Heart left ventricle (tissue), 16 donors: ENCODE measurements around the gene CCDC85C. TPM values are rescaled to one million over a fixed set of nuclear protein-coding genes. Genes with fewer than 3 reads are reported as not detected.
A peak's percentile ranks its signal among the peaks of the same experiment; 100 is the strongest.

Source experiments
- ATAC-seq, 4 donors: fragments of 200-7000 bp; cut with Tn5 transposase; one replicate each; pipeline ENCODE4 v1.9.1; 2020 to 2022; ENCODE audit warnings: moderate library complexity in 4 of 4, mild to moderate bottlenecking in 3 of 4, moderate number of reproducible peaks in 1 of 4
- DNase-seq, 5 donors: peaks; one replicate each; pipeline ENCODE4 v3.0.0-alpha.2; 2020
- H3K27ac ChIP-seq, 12 donors: fragments of 200-600 bp; sonication (generic) in 4 of 12; one replicate each; pipeline versions ENCODE4 v1.5.0 to v1.8.0; 2016 to 2022; ENCODE audit warnings: mild to moderate bottlenecking in 2 of 12
- H3K27me3 ChIP-seq, 9 donors: fragments of 200-600 bp; sonication (generic) in 2 of 9; one replicate each; pipeline versions ENCODE4 v1.5.1 to v1.8.0; 2016 to 2022; ENCODE audit warnings: mild to moderate bottlenecking in 3 of 9
- H3K36me3 ChIP-seq, 9 donors: fragments of 200-600 bp; sonication (generic) in 2 of 9; one replicate each; pipeline versions ENCODE4 v1.5.0 to v1.8.0; 2018 to 2022; ENCODE audit warnings: mild to moderate bottlenecking in 2 of 9
- H3K4me1 ChIP-seq, 12 donors: fragments of 200-600 bp; sonication (generic) in 4 of 12; one replicate each; pipeline versions ENCODE4 v1.5.0 to v1.8.0; 2016 to 2022; ENCODE audit warnings: mild to moderate bottlenecking in 3 of 12
- H3K4me3 ChIP-seq, 12 donors: fragments of 200-600 bp; sonication (generic) in 4 of 12; one replicate each; pipeline versions ENCODE4 v1.5.0 to v1.8.0; 2017 to 2022; ENCODE audit warnings: mild to moderate bottlenecking in 9 of 12, moderate library complexity in 4 of 12
- H3K9me3 ChIP-seq, 12 donors: fragments of 200-600 bp; sonication (generic) in 4 of 12; one replicate each; pipeline versions ENCODE4 v1.5.0 to v1.8.0; 2016 to 2022; ENCODE audit warnings: mild to moderate bottlenecking in 1 of 12
- POLR2A ChIP-seq, 2 donors: fragments of 450-650 bp; IDR thresholded peaks; one replicate each; pipeline ENCODE4 v1.6.1; 2017; ENCODE audit warnings: antibody characterized with exemption in 2 of 2, mild to moderate bottlenecking in 2 of 2, moderate library complexity in 2 of 2
- WGBS, 4 donors: extraction: QIAGEN DNeasy Blood & Tissue Kit in 2 of 4; methylation state at CpG; one replicate each; pipeline versions ENCODE4 v1.1.5 to v1.1.7; 2013 to 2018; 5-methylcytosine and 5-hydroxymethylcytosine counted together
- intact Hi-C, 10 donors: fragments of 100-400 bp; cut with DNase I; formaldehyde crosslinking; loops; one replicate each; pipeline versions ENCODE4 v1.11.1 to v1.14.2; 2022
- polyA plus RNA-seq, 2 donors: library from polyadenylated mRNA; stranded (reverse); fragments of 200-250 nt; gene quantifications; one replicate each; pipeline ENCODE4 v1.2.3, GENCODE V29; 2013
- total RNA-seq, 9 donors: library from RNA; depleted of rRNA in 2 of 9; stranded (reverse); fragments of >200 nt in 2 of 9; fragmentation: NEBNext Ultra II Directional in 3 of 9; extraction: Animal tissue kit (Norgen Biotek cat#: 25700) in 3 of 9; gene quantifications; one replicate each; pipeline versions ENCODE4 v1.1.0 to v1.2.4, GENCODE V29; 2016 to 2023
- TF ChIP-seq, protein P1 (sequence below), 12 donors: fragments of 200-600 bp; sonication (generic) in 4 of 12; IDR thresholded peaks; one replicate each; pipeline versions ENCODE4 v1.5.0 to v1.8.0; 2018 to 2022; ENCODE audit warnings: antibody characterized with exemption in 12 of 12, mild to moderate bottlenecking in 5 of 12
- donor health status: ischemic (EF 13 %, LVEDD 7.1; RV severe dilation, severe dysfunction).
- donor health status: healthy with polysubstance abuse.
- donor health status: DM: no; HTN: yes; CAD: no.
- donor health status: DM: no; HTN: no; CAD: no.
- donor health status: ischemic (EF 25% LVEDD 6.9; RV normal size, moderate dysfunction).
- donor health status: ischemic (EF 25% LVEDD 5.7; RV mildly dilated, moderate dysfunction).
- donor health status: healthy.
- donor health status: DM: yes; HTN: yes; CAD: no.
- donor health status: ischemic (EF 35%, LVEDD 5.7; RV mildly dilated, moderate dysfunction).
- donor health status: nonischemic (EF 11% LVEDD 7.7; RV severe dilation, severe dysfunction).
- donor health status: DM: yes; HTN: yes; CAD: no.
- donor health status: PGD.
- donor health status: ischemic (EF 29% LVEDD 5.4; RV normal size, mild dysfunction).
- donor health status: nonischemic (EF 23%, LVEDD 6.1; RV moderate dilation, normal function).

CCDC85C gene
- total and polyA plus RNA-seq, 11 donors, result 22.5 to 45.4 (median 29.7) TPM

DNA sequence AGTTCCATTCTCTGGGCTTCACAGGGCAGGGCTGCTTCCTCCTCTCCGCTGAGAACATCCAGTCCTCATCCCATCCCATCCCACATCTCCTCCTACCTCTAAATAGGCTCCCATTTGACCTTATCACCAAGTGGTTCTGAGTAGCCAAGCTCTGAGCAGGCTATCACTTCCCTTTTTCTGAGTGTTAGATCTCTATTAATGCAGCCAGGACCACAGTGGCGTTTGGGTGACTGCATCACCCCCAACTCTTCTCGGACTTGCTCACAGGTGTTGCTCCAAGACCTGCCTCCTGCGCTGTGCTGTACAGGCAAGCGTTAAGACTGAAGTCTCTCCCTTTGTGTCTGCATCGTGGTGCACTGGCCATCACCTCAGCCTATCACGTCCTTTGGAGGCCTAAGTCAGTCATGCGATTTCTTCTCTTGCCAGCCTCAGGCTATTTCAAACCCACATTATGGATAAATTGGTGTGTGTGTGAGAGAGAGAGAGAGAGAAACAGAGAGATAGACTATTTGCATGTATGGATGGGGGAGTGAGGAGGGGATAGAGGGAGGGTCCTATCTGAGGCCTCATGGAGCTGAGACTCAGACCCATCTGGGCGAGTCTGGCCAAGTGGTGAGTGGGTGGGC, 28.5 kb upstream of the CCDC85C start:
- no peak for DNase-seq
- H3K27ac ChIP-seq, result no peak overlapping the region
- H3K27me3 ChIP-seq, result no peaks in the 10 kb centered on the region
- H3K4me3 ChIP-seq, result no peak overlapping the region
- H3K9me3 ChIP-seq, result no peaks in the 10 kb centered on the region
- H3K4me1 ChIP-seq, result peaks cover 0 to 7% (median 2%) of the 10 kb centered on the region in 12 donors
- intact Hi-C loops, result no loop called here
- H3K36me3 ChIP-seq, result no peaks in the 10 kb centered on the region
- 93 to 94% (median 93%) methylated on average over 9 of the region's 9 CpGs for WGBS, 4 donors
- TF ChIP-seq, protein P1, sequence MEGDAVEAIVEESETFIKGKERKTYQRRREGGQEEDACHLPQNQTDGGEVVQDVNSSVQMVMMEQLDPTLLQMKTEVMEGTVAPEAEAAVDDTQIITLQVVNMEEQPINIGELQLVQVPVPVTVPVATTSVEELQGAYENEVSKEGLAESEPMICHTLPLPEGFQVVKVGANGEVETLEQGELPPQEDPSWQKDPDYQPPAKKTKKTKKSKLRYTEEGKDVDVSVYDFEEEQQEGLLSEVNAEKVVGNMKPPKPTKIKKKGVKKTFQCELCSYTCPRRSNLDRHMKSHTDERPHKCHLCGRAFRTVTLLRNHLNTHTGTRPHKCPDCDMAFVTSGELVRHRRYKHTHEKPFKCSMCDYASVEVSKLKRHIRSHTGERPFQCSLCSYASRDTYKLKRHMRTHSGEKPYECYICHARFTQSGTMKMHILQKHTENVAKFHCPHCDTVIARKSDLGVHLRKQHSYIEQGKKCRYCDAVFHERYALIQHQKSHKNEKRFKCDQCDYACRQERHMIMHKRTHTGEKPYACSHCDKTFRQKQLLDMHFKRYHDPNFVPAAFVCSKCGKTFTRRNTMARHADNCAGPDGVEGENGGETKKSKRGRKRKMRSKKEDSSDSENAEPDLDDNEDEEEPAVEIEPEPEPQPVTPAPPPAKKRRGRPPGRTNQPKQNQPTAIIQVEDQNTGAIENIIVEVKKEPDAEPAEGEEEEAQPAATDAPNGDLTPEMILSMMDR (IDR thresholded peaks at IDR 0.05), result no peak
- no peak for TF ChIP-seq POLR2A (IDR thresholded peaks at IDR 0.05)
- no peak for ATAC-seq

DNA sequence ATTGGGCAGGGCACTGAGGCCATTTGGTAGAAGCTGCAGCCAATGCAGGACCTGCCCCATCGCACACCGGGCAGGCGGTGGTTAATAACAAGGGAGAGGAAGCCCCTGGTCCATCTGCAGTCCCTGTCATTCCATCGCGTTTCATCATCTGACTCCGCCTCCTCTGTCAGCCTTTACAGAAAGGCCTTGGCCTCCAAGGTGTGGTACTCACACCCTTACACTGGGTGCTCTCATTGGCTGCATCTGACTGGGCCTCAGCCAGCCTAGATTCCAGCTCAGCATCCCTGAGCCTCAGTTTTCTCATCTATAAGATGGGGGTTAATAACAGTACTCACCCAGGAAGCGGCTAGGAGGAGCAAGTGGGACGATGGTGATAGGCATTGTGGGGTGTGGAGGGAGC, 26.2 kb upstream of the CCDC85C start:
- 70 to 86% (median 78%) methylated on average over 7 to 8 of the region's 8 CpGs for WGBS, 4 donors
- no peak overlapping the region for H3K27ac ChIP-seq
- H3K4me1 ChIP-seq, result peaks cover 0 to 7% (median 2%) of the 10 kb centered on the region in 12 donors
- intact Hi-C loops, result loop anchor here in 1 of 10 donors (1.0 kb wide), 1 partner anchor 112 kb away; no protein-coding TSS in a partner anchor
- H3K27me3 ChIP-seq, result no peaks in the 10 kb centered on the region
- H3K4me3 ChIP-seq, result no peak overlapping the region
- no peaks in the 10 kb centered on the region for H3K36me3 ChIP-seq
- DNase-seq (no peak), ATAC-seq (no peak)
- H3K9me3 ChIP-seq, result no peaks in the 10 kb centered on the region
- TF ChIP-seq, protein P1 (IDR thresholded peaks at IDR 0.05), result no peak
- TF ChIP-seq POLR2A (IDR thresholded peaks at IDR 0.05), result no peak

DNA sequence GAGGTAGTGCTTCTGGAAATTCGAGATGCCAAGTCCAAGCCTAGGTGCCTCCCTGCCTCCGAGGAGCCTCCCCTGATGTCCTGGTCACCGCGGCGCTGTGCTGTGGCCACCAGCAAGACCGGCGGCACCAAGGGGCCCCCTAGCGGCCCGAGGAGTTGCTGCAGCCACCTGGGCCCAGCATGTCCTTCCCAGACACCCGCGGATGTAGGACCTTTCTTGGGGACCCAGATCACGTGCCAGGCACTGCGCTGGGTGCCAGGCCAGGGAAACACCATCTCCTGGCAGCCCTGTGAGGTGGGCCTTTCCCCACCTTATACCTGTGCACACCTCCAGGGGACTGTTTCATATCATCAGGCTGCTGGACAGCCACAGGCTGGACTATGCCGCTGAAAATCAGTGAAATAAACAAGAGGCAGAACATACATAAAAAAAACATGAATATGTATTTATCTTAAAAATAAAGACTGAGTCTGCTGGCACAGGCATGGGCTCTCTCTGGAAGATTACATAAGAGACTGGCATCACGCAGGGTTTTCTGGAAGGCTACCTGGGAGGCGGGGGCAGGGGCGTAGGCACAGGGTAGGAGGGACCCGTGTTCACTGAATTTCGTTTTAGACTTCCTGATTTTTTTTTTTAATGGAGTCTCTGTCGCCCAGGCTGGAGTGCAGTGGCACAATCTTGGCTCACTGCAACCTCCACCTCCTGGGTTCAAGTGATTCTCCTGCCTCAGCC, 25.0 kb upstream of the CCDC85C start:
- WGBS, 4 donors, result 25 to 34% (median 26%) methylated on average over 15 to 20 of the region's 20 CpGs
- intact Hi-C loops, result loop anchor here in 9 of 10 donors (1.0 to 5.0 kb wide), 6 partner anchors 64 to 111 kb away; no protein-coding TSS in a partner anchor

More for the DNA sequence above, 25.0 kb upstream of the CCDC85C start:
- no peaks in the 10 kb centered on the region for H3K36me3 ChIP-seq
- H3K27ac ChIP-seq, result no peak overlapping the region
- no peaks in the 10 kb centered on the region for H3K9me3 ChIP-seq
- peaks cover 0 to 7% (median 2%) of the 10 kb centered on the region in 12 donors for H3K4me1 ChIP-seq
- no peak overlapping the region for H3K4me3 ChIP-seq
- peak; percentile 61 to 95 (median 89) for ATAC-seq
- TF ChIP-seq, protein P1 (IDR thresholded peaks at IDR 0.05), result peak; percentile 94 to 100 (median 98)
- TF ChIP-seq POLR2A (IDR thresholded peaks at IDR 0.05), result no peak
- H3K27me3 ChIP-seq, result no peaks in the 10 kb centered on the region
- DNase-seq, result peak; percentile 76 to 88 (median 78)
